GM19099 (cell line): ENCODE data around the gene IQGAP1.

Experiments
- POLR2A ChIP-seq: IDR thresholded peaks from 3 replicates; pipeline ENCODE4 v1.6.1; 2011; ENCODE audit warnings: low read depth; ENCODE audit not compliant: insufficient read length; ENCODE audit errors: extremely low read depth

IQGAP1 gene

DNA sequence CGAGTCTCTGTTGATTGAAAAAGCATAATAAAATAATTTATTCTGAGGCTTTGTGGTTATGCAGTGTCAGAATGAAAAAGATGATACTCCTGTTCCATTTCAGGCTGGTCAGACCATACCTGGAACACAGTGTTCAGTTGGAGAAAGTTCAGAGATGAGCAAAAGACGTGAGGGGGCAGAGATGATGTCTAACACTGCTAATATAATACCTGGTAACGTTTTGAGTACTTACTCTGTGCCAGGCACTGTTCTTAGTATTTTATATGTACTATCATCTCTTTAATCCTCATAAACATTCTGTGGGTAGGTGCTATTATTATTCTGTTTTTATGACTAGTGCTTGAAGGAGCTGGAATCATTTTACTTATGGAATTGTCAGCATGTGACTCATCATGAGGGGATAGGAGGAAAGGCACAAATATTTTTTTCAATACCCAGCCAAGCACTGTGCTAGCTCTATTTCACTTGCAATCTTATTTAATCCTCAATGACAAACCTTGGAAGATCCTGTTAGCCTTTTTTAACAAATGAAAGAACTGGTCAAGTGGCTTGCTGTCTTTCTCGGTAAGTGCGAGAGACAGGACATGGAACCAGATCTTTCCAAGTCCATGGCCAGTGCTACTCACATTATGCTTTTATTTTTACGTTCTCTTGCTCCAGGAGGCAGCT lies 31.8 kb downstream of the IQGAP1 start:
- TF ChIP-seq POLR2A: no peak

DNA sequence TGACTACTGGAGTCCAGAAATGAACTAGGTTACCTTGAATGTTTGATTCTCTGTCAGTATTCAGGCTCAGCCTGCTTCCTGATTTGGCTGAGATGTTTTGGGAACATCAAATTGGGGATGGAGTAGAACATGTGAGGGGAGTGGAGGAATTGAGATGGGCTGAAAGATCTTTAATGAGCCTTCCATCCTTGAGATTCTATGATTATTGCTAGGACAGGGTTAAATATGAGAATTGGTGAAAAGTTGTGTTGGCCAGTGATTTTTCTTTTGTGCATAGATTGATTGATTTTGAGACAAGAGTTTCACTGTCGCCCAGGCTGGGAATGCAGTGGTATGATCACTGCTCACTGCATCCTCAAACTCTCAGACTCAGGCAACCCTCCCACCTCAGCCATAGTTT lies 32.4 kb downstream of the IQGAP1 start:
- TF ChIP-seq POLR2A: no peak

DNA sequence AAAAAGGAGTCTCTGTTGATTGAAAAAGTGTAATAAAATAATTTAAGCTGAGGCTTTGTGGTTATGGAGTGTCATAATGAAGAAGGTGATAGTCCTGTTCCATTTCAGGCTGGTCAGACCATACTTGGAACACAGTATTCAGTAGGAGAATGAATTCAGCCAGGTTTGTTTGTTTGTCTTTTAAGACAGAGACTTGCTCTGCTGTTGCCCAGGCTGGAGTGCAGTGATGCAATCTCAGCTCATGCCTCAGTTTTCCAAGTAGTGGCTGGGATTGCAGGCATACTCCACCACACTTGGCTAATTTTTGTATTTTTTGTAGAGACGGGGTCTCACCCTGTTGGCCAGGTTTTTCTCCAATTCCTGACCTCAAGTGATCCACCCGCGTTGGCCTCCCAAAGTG lies 33.5 kb downstream of the IQGAP1 start:
- TF ChIP-seq POLR2A: no peak

DNA sequence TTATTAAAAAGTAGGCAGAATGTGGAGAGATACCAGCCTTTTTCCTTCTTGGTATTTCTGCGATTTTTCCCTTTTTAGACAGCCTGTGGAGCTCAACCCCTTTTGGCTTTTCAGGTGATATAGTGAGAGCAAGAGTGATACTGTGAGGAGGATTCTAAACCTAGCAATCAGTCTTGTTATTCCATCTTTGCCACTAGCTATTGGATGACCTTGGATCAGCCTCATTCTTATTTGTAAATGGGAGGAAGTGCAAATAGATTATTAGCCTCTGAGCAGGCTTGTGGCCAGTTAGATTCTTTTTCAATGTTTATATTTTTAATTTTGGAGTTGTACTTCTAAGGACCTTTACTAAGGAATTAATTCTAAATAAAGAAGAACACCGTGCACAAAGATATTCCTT lies 34.0 kb downstream of the IQGAP1 start:
- no peak for TF ChIP-seq POLR2A

DNA sequence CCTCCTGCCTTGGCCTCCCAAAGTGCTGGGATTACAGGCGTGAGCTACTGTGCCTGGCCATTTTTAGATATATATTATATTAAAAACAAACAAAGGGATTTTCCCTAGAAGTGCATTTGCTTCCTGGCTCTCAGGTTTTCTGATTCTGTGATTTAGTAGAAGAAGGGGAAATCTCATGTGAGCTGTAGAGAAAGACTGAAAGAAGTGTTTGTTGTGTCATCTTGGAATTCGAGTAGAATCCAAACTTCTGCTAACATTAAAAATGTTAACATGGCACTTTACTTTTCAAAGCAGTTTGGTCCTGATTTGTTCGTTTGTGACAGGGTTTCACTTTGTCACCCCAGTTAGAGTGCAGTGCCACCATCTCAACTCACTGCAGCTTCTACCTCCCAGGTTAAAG lies 34.9 kb downstream of the IQGAP1 start:
- TF ChIP-seq POLR2A: no peak

DNA sequence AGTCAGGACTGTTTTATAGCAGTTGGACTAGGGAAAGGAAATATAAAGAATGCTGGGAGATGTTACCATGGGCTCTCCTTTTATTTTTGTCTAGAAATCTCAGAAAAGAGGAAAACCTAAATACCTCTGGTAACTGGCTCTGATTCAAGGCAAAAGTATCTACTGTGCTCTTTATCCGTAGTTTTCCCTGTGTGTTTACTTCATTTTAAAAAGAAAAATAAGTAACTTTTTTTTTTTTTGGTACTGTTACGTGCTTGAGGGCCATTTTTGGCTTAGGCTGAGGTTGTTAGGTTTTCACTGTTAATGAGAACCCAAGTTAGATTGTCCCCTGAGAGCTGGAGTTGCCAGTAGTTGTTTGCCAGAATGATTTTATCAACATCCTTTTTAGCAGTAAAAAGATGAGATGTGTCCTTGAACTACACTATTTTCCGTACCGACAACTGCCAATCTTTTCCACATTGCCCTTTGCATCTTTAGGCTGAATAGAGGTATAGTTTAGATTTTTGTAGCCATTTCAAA lies 35.8 kb downstream of the IQGAP1 start:
- no peak for TF ChIP-seq POLR2A

DNA sequence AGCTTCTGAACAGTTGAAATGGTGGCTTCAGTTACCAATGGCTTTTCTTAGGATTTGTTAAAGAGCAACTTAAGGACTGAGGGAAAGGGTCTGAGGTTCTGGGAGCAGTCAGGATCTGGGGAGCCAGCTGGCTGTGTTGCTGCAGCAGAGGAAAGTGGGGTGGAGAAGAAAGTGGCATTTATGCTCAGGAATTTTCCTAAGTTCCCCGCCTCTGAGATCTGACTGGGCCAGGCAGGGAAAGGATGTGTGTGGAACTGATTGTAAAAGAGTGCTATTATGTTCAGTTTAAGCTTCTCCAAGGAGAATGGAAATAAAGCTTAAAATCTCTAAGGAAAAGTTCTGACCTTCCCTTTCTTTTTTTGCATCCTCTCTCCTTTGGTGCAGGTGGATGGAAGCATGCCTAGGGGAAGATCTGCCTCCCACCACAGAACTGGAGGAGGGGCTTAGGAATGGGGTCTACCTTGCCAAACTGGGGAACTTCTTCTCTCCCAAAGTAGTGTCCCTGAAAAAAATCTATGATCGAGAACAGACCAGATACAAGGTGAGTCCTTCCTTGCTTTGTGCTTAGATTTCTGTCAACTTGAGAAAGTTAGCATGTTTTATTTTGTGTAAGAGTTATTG lies 37.8 kb downstream of the IQGAP1 start:
- TF ChIP-seq POLR2A: no peak

DNA sequence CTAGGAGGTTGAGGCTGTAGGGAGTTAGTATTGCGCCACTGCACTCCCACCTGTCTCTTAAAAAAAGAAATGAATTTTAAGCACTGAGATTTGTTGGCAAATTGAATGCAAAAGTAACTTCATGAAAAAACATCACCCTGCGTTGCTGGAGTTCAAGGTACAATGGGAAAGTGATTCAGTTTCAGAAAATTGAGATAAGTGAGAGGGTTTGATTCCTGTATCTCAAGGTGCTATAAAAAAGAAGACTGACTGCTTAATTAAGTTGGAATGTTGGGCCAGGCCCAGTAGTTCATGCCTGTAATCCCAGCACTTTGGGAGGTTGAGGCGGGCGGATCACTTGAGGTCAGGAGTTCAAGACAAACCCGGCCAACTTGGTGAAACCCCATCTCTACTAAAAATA lies 39.1 kb downstream of the IQGAP1 start:
- no peak for TF ChIP-seq POLR2A

DNA sequence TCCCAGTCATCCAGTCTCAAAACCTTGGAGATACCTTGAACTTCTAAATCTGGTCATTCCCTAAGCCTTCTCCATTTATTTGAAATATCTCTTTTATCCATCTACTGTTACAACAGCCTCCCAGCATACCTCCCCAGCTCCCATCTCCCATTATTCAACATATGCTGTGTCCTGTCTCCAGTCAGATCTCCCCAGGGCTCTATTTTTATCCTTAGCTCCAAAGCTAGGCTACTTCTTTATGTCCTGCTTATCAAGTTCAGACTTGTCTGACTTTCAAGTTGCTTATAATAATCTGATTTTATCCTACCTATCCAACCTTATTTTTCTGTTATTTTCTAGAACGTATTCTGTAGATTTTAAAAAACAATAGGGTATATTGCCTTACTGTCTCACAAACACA lies 44.2 kb downstream of the IQGAP1 start:
- TF ChIP-seq POLR2A: no peak

DNA sequence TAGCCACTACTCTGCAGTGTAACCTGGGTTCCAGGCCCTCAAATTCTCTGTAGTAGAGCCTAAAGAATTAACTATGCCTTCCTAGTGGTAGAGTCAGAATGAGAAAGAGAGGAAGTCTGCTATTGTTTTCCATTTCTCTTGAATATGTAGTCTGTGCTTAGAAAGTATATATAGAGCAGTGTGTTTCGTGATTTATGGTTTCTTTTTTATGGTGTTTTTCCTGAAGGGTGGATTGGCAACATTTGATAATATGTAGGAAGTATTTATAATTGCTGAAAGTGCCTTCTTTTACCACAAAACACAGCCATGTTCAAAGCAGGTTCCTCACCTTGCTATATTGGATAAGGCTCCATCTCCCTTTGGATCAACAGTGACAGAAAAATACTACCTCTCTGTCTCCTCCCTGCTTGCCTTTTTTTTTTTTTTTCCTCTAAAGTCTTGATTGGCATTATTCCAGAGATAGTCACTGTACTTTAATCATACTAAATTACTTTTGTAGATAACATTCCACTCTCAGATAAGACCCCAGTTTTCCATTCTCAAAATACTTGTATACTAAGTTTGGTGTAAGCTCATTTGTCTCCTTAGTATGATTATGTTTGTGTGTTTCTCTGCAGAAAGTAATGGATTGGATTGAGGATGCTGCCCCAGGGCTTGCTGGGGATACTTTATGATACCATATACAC lies 47.8 kb downstream of the IQGAP1 start:
- TF ChIP-seq POLR2A: no peak

DNA sequence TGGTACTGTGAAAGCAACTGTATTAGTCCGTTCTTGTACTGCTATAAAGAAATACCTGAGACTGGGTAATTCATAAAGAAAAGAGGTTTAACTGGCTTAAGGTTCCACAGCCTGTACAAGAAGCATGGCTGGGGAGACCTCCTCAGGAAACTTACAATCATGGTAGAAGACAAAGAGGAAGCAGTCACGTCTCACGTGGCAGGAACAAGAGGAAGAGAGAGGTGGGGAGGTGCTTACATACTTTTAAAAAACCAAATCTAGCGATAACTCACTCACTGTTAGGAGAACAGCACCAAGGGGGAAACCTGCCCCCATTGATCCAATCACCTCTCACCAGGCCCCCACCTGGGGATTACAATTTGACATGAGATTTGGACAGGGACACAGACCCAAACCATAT lies 48.9 kb downstream of the IQGAP1 start:
- TF ChIP-seq POLR2A: no peak

DNA sequence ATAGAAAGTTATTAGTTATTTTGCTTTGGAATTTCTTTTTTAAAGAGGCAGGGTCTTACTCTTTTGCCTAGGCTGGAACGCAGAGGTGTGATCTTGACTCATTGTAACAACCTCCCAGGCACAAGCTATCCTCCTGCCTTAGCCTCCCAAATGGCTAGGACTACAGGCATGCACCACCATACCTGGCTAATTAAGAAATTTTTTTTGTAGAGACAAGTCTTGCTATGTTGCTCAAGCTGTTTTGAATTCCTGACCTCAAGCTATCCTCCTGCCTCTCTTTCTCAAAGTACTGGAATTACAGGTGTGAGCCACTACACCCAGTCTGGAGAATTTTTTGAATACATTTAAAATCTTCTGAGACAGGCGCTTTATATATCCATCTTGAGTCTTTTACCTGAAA lies 49.5 kb downstream of the IQGAP1 start:
- no peak for TF ChIP-seq POLR2A

DNA sequence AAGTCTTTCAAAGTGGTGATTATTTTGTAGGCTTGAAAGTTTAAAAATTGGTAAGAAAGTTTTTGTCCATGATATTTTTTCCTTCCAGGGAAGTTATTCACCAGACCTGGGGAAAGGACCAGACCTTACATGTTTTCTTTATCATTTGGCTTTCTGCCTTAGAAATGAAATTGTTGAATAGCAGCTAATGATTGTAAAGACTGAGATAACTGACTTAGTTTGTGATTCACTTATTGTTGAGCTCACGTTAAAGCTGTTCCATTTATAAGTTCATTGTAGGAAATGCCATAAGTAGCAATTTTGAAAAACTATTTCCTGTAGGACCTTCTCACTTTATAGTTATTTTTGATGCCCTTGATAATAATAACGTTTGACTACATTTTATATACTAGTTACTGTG lies 51.9 kb downstream of the IQGAP1 start:
- no peak for TF ChIP-seq POLR2A

DNA sequence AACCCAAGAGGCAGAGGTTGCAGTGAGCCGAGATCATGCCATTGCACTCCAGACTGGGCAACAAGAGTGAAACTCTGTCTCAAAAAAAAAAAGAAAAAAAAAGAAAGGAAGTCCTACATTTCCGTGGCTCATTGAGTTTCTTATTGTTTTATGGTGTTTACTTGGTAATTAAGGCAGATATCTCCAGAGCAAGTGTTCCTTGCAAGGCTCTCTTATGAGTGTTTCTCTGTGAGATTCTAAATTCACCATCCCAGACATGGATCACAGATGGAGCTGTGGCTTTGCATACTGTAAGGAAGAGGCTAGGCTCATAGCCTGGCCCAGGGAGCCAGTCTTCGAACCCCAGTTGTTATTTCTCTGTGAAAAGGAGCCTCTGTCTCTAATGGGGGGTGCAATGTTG lies 53.0 kb downstream of the IQGAP1 start:
- TF ChIP-seq POLR2A: no peak

DNA sequence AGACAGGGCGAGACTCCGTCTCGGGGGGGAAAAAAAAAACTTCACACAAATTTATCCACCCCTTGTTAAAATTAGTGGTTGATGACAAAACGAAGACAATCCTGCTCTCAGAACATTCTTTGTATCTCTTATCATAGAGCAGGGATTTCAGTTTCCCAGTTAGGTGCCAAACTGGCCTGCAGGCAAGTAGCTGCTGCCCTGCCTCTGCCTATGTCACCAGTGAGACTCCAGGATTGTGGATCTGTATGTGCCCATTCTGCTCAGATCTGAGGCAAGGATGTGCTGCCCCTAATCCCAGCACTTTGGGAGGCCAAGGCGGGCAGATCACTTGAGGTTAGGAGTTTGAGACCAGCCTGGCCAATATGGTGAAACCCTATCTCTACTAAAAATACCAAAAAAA lies 54.4 kb downstream of the IQGAP1 start:
- no peak for TF ChIP-seq POLR2A

DNA sequence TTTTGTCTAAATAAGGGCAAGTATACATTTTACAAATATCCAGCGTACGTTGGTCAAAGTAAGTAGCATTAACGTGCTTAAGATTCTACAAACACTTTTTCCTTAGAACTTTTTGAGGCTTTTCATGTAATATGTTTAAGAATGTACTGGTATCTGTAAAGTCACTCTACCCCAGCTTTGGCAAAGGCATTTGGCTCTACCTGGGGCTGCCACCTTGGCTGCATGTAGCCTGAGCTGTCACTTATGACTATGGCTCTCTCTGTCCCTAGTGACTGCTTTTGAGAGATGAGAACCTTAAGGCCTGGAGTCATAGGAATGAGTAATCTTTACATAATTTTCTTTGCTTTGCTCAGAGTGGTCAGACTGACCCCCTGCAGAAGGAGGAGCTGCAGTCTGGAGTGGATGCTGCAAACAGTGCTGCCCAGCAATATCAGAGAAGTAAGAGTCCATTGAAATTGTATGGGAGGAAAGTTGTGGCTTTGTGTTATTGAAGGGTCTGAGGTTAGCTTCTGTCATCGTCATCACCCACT lies 61.2 kb downstream of the IQGAP1 start:
- TF ChIP-seq POLR2A: no peak

DNA sequence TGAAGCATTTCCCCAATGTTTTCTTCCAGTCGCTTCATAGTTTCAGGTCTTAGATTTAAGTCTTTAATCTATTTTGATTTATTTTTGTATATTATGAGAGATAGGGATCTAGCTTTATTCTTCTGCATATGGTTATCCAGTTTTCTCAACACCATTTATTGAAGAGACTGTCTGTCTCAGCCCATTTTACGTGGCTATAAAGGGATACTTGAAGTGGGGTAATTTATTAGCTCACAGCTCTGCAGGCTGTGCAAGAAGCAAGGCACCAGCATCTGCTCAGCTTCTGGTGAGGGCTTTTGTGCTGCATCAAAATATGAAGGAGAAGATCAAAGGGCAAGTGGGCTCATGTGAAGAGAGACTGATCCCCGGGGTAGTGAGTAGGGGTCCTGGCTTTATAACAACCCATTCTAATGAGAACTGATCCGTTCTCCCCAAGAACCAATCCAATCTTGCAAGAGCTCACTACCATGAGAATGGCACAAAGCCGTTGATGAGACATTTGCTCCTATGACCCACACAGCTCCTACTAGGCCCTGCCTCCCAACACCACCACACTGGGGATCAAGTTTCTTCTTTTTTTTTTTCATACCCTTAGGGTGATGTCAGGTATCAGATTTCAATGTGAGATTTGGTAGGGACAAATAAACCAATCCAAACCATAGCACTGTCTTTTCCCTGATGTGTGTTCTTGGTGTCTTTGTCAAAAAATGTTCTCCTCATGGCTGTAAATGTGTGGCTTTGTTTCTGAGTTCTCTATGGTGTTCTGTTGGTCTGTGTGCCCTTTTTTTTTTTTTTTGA lies 63.2 kb downstream of the IQGAP1 start:
- TF ChIP-seq POLR2A: no peak
